Left colon (tissue), 2 donors: ENCODE measurements around the gene NRXN3. TPM values are rescaled to one million over a fixed set of nuclear protein-coding genes. Genes with fewer than 3 reads are reported as not detected.

ENCODE experiments used
- ATAC-seq: fragments of 200-7000 bp; cut with Tn5 transposase; one replicate; pipeline ENCODE4 v1.9.1; 2020; ENCODE audit warnings: mild to moderate bottlenecking, moderate library complexity
- DNase-seq, 2 donors: peaks; one replicate each; pipeline ENCODE4 v3.0.0-alpha.2; 2020
- intact Hi-C, 2 donors: fragments of 100-400 bp; cut with DNase I in 1 of 2; cut with micrococcal nuclease in 1 of 2; formaldehyde crosslinking; loops; one replicate each; pipeline versions ENCODE4 v1.11.2 to v1.14.0; 2022; cut with DNase I, micrococcal nuclease
- total RNA-seq, 2 donors: library from RNA; stranded (reverse); fragmentation: NEBNext Ultra II Directional; extraction: Animal tissue kit (Norgen Biotek cat#: 25700); gene quantifications; one replicate each; pipeline ENCODE4 v1.2.1, GENCODE V29; 2021
- donor health status: DM: no; HTN: no; CAD: no.
- donor health status: DM: yes; HTN: yes; CAD: no.

The NRXN3 gene
- total RNA-seq, 2 donors from 2014 or later, result 1.8 to 5.6 TPM

- ATAC-seq (no peak), DNase-seq (no peak)
- intact Hi-C loops, result no loop called here
Measured at GRCh38 chr14:78885884-78886283, 715.7 kb downstream of the NRXN3 start.

GRCh38 chr14:78897443-78897842, 727.3 kb downstream of the NRXN3 start:
- intact Hi-C loops, result no loop called here
- ATAC-seq (no peak), DNase-seq (no peak)

- DNase-seq, result peak in 1 of 2 donors; percentile 35
- no peak for ATAC-seq
- intact Hi-C loops, result no loop called here
Measured at GRCh38 chr14:78902010-78902623, 731.9 kb downstream of the NRXN3 start.

GRCh38 chr14:78904094-78904493, 733.9 kb downstream of the NRXN3 start:
- ATAC-seq, result no peak
- intact Hi-C loops, result no loop called here
- no peak for DNase-seq

GRCh38 chr14:78917462-78917861, 747.3 kb downstream of the NRXN3 start:
- intact Hi-C loops, result no loop called here
- no peak for ATAC-seq
- no peak for DNase-seq

- intact Hi-C loops, result no loop called here
- DNase-seq, result no peak
- ATAC-seq, result no peak
Measured at GRCh38 chr14:78921856-78922255, 751.7 kb downstream of the NRXN3 start.

GRCh38 chr14:78927261-78927660, 757.1 kb downstream of the NRXN3 start:
- intact Hi-C loops, result no loop called here
- DNase-seq (no peak), ATAC-seq (no peak)

GRCh38 chr14:78933166-78933565, 763.0 kb downstream of the NRXN3 start:
- ATAC-seq, result no peak
- intact Hi-C loops, result no loop called here

GRCh38 chr14:78933948-78934524, 763.9 kb downstream of the NRXN3 start:
- ATAC-seq (no peak), DNase-seq (no peak)
- intact Hi-C loops, result no loop called here

More at GRCh38 chr14:78933166-78933565, 763.0 kb downstream of the NRXN3 start:
- no peak for DNase-seq

- ATAC-seq (no peak), DNase-seq (no peak)
- intact Hi-C loops, result no loop called here
Measured at GRCh38 chr14:78946949-78947348, 776.8 kb downstream of the NRXN3 start.

- no peak for ATAC-seq
- intact Hi-C loops, result no loop called here
Measured at GRCh38 chr14:78947681-78948080, 777.5 kb downstream of the NRXN3 start.

GRCh38 chr14:78950649-78951048, 780.5 kb downstream of the NRXN3 start:
- intact Hi-C loops, result no loop called here
- no peak for DNase-seq
- peak; percentile 71 for ATAC-seq

More at GRCh38 chr14:78947681-78948080, 777.5 kb downstream of the NRXN3 start:
- no peak for DNase-seq

- ATAC-seq (no peak), DNase-seq (no peak)
- intact Hi-C loops, result no loop called here
Measured at GRCh38 chr14:78951602-78952001, 781.4 kb downstream of the NRXN3 start.

- ATAC-seq, result peak; percentile 72
- DNase-seq, result peak; percentile 34 to 73
- intact Hi-C loops, result no loop called here
Measured at GRCh38 chr14:78959674-78960264, 789.6 kb downstream of the NRXN3 start.

GRCh38 chr14:78967111-78967809, 797.1 kb downstream of the NRXN3 start:
- intact Hi-C loops, result no loop called here
- DNase-seq (no peak), ATAC-seq (no peak)

GRCh38 chr14:78968265-78968664, 798.1 kb downstream of the NRXN3 start:
- ATAC-seq (no peak), DNase-seq (no peak)
- intact Hi-C loops, result no loop called here

- ATAC-seq (no peak), DNase-seq (no peak)
- intact Hi-C loops, result no loop called here
Measured at GRCh38 chr14:78970677-78971076, 800.5 kb downstream of the NRXN3 start.

- ATAC-seq, result no peak
- no peak for DNase-seq
- intact Hi-C loops, result no loop called here
Measured at GRCh38 chr14:78972440-78972839, 802.3 kb downstream of the NRXN3 start.

- intact Hi-C loops, result no loop called here
- DNase-seq, result no peak
- no peak for ATAC-seq
Measured at GRCh38 chr14:78974691-78975090, 804.5 kb downstream of the NRXN3 start.

GRCh38 chr14:78975734-78976133, 805.6 kb downstream of the NRXN3 start:
- ATAC-seq, result no peak
- DNase-seq, result no peak
- intact Hi-C loops, result no loop called here
